VCaP (cell line): Measurements from ENCODE around the gene ADGRB2.
A peak's percentile ranks its signal among the peaks of the same experiment; 100 is the strongest.

Experiments used
- H3K27ac ChIP-seq: fragments of 450-650 bp; 2 replicates; pipeline ENCODE4 v1.5.1; 2017
- CTCF ChIP-seq: fragments of 450-650 bp; conservative IDR thresholded peaks from 2 replicates; pipeline ENCODE4 v1.5.1; 2017; ENCODE audit warnings: mild to moderate bottlenecking, moderate library complexity

The ADGRB2 gene

GRCh38 chr1:31765516-31765915, 1.4 kb upstream of the ADGRB2 start:
- no peak; the same call in 1 of the 2 replicates for TF ChIP-seq CTCF
- peak overlapping the region; percentile 60 for H3K27ac ChIP-seq

- TF ChIP-seq CTCF, result no peak
- H3K27ac ChIP-seq, result peak overlapping the region; percentile 80
Measured at GRCh38 chr1:31765041-31765467, 914 bp upstream of the ADGRB2 start.

- peak overlapping the region; percentile 80 for H3K27ac ChIP-seq
- TF ChIP-seq CTCF, result no peak
Measured at GRCh38 chr1:31763671-31764311, 349 bp downstream of the ADGRB2 start.

- TF ChIP-seq CTCF, result peak; percentile 89
- peak overlapping the region; percentile 80 for H3K27ac ChIP-seq
Measured at GRCh38 chr1:31762726-31763670, 1.1 kb downstream of the ADGRB2 start.

GRCh38 chr1:31762323-31762722, 1.8 kb downstream of the ADGRB2 start:
- peak overlapping the region; percentile 80 for H3K27ac ChIP-seq
- TF ChIP-seq CTCF, result no peak

GRCh38 chr1:31761883-31762282, 2.3 kb downstream of the ADGRB2 start:
- TF ChIP-seq CTCF, result no peak
- peak overlapping the region; percentile 87 for H3K27ac ChIP-seq
